ENCODE measurements around the gene CALML5.

The CALML5 gene

GRCh38 chr10:5523796-5524574, 24.6 kb upstream of the CALML5 start:
- no peak overlapping the region for H3K4me3 ChIP-seq (ENCODE audit: low read length)
- H3K9ac ChIP-seq (ENCODE audit: low read depth, low read length) = no peak overlapping the region
- no peaks in the 10 kb centered on the region for H3K27me3 ChIP-seq (ENCODE audit: insufficient read depth, low read length)
- no peaks in the 10 kb centered on the region for H3K4me1 ChIP-seq (ENCODE audit: insufficient read depth, low read length)
- H3K36me3 ChIP-seq (ENCODE audit: insufficient read depth, low read depth, low read length) = no peaks in the 10 kb centered on the region
- H3K27ac ChIP-seq (ENCODE audit: low read length) = no peak overlapping the region
- 0 out of 2 replicates have a peak, but pooled peaks cover 9% of the 10 kb centered on the region for H3K9me3 ChIP-seq (ENCODE audit: insufficient read depth, low read depth, low read length)

GRCh38 chr10:5522913-5523560, 23.7 kb upstream of the CALML5 start:
- H3K27ac ChIP-seq (ENCODE audit: low read length) = no peak overlapping the region
- no peaks in the 10 kb centered on the region for H3K4me1 ChIP-seq (ENCODE audit: insufficient read depth, low read length)
- no peak overlapping the region for H3K9ac ChIP-seq (ENCODE audit: low read depth, low read length)
- H3K36me3 ChIP-seq (ENCODE audit: insufficient read depth, low read depth, low read length) = no peaks in the 10 kb centered on the region
- H3K27me3 ChIP-seq (ENCODE audit: insufficient read depth, low read length) = no peaks in the 10 kb centered on the region
- no peak overlapping the region for H3K4me3 ChIP-seq (ENCODE audit: low read length)
- H3K9me3 ChIP-seq (ENCODE audit: insufficient read depth, low read depth, low read length) = 0 out of 2 replicates have a peak, but pooled peaks cover 9% of the 10 kb centered on the region

GRCh38 chr10:5519054-5519453, 19.7 kb upstream of the CALML5 start:
- Histone ChIP-seq H3K4me3 (ENCODE audit: low read length) (no peak overlapping the region), H3K4me1 (ENCODE audit: insufficient read depth, low read length) (no peaks in the 10 kb centered on the region), H3K36me3 (ENCODE audit: insufficient read depth, low read depth, low read length) (no peaks in the 10 kb centered on the region), H3K9me3 (ENCODE audit: insufficient read depth, low read depth, low read length) (0 out of 2 replicates have a peak, but pooled peaks cover 9% of the 10 kb centered on the region), H3K27me3 (ENCODE audit: insufficient read depth, low read length) (no peaks in the 10 kb centered on the region), H3K27ac (ENCODE audit: low read length) (no peak overlapping the region), H3K9ac (ENCODE audit: low read depth, low read length) (no peak overlapping the region)

GRCh38 chr10:5518143-5518542, 18.8 kb upstream of the CALML5 start:
- Histone ChIP-seq H3K27ac (ENCODE audit: low read length) (no peak overlapping the region), H3K4me3 (ENCODE audit: low read length) (no peak overlapping the region), H3K36me3 (ENCODE audit: insufficient read depth, low read depth, low read length) (no peaks in the 10 kb centered on the region), H3K9ac (ENCODE audit: low read depth, low read length) (no peak overlapping the region), H3K9me3 (ENCODE audit: insufficient read depth, low read depth, low read length) (0 out of 2 replicates have a peak, but pooled peaks cover 9% of the 10 kb centered on the region), H3K4me1 (ENCODE audit: insufficient read depth, low read length) (no peaks in the 10 kb centered on the region), H3K27me3 (ENCODE audit: insufficient read depth, low read length) (no peaks in the 10 kb centered on the region)

GRCh38 chr10:5517546-5517945, 18.2 kb upstream of the CALML5 start:
- no peak overlapping the region for H3K4me3 ChIP-seq (ENCODE audit: low read length)
- no peaks in the 10 kb centered on the region for H3K27me3 ChIP-seq (ENCODE audit: insufficient read depth, low read length)
- no peaks in the 10 kb centered on the region for H3K4me1 ChIP-seq (ENCODE audit: insufficient read depth, low read length)
- H3K27ac ChIP-seq (ENCODE audit: low read length) = no peak overlapping the region
- no peak overlapping the region for H3K9ac ChIP-seq (ENCODE audit: low read depth, low read length)
- H3K36me3 ChIP-seq (ENCODE audit: insufficient read depth, low read depth, low read length) = no peaks in the 10 kb centered on the region
- H3K9me3 ChIP-seq (ENCODE audit: insufficient read depth, low read depth, low read length) = 0 out of 2 replicates have a peak, but pooled peaks cover 9% of the 10 kb centered on the region

- H3K27me3 ChIP-seq (ENCODE audit: insufficient read depth, low read length) = no peaks in the 10 kb centered on the region
- H3K9me3 ChIP-seq (ENCODE audit: insufficient read depth, low read depth, low read length) = 0 out of 2 replicates have a peak, but pooled peaks cover 9% of the 10 kb centered on the region
- no peak overlapping the region for H3K9ac ChIP-seq (ENCODE audit: low read depth, low read length)
- no peak overlapping the region for H3K4me3 ChIP-seq (ENCODE audit: low read length)
- no peaks in the 10 kb centered on the region for H3K4me1 ChIP-seq (ENCODE audit: insufficient read depth, low read length)
- H3K36me3 ChIP-seq (ENCODE audit: insufficient read depth, low read depth, low read length) = no peaks in the 10 kb centered on the region
- no peak overlapping the region for H3K27ac ChIP-seq (ENCODE audit: low read length)
Measured at GRCh38 chr10:5515948-5516761, 16.8 kb upstream of the CALML5 start.

GRCh38 chr10:5514226-5514850, 15.0 kb upstream of the CALML5 start:
- H3K9ac ChIP-seq (ENCODE audit: low read depth, low read length) = no peak overlapping the region
- no peaks in the 10 kb centered on the region for H3K4me1 ChIP-seq (ENCODE audit: insufficient read depth, low read length)
- H3K36me3 ChIP-seq (ENCODE audit: insufficient read depth, low read depth, low read length) = no peaks in the 10 kb centered on the region
- no peak overlapping the region for H3K27ac ChIP-seq (ENCODE audit: low read length)
- no peaks in the 10 kb centered on the region for H3K27me3 ChIP-seq (ENCODE audit: insufficient read depth, low read length)
- 0 out of 2 replicates have a peak, but pooled peaks cover 3% of the 10 kb centered on the region for H3K9me3 ChIP-seq (ENCODE audit: insufficient read depth, low read depth, low read length)
- no peak overlapping the region for H3K4me3 ChIP-seq (ENCODE audit: low read length)

- H3K36me3 ChIP-seq (ENCODE audit: insufficient read depth, low read depth, low read length) = no peaks in the 10 kb centered on the region
- no peaks in the 10 kb centered on the region for H3K4me1 ChIP-seq (ENCODE audit: insufficient read depth, low read length)
- H3K4me3 ChIP-seq (ENCODE audit: low read length) = no peak overlapping the region
- no peaks in the 10 kb centered on the region for H3K27me3 ChIP-seq (ENCODE audit: insufficient read depth, low read length)
- no peak overlapping the region for H3K9ac ChIP-seq (ENCODE audit: low read depth, low read length)
- H3K9me3 ChIP-seq (ENCODE audit: insufficient read depth, low read depth, low read length) = no peaks in the 10 kb centered on the region
- H3K27ac ChIP-seq (ENCODE audit: low read length) = no peak overlapping the region
Measured at GRCh38 chr10:5512881-5513612, 13.7 kb upstream of the CALML5 start.

- H3K4me3 ChIP-seq (ENCODE audit: low read length) = no peak overlapping the region
- no peaks in the 10 kb centered on the region for H3K36me3 ChIP-seq (ENCODE audit: insufficient read depth, low read depth, low read length)
- H3K27me3 ChIP-seq (ENCODE audit: insufficient read depth, low read length) = no peaks in the 10 kb centered on the region
- no peaks in the 10 kb centered on the region for H3K4me1 ChIP-seq (ENCODE audit: insufficient read depth, low read length)
- H3K9ac ChIP-seq (ENCODE audit: low read depth, low read length) = no peak overlapping the region
- no peaks in the 10 kb centered on the region for H3K9me3 ChIP-seq (ENCODE audit: insufficient read depth, low read depth, low read length)
- no peak overlapping the region for H3K27ac ChIP-seq (ENCODE audit: low read length)
Measured at GRCh38 chr10:5512331-5512730, 13.0 kb upstream of the CALML5 start.

- H3K9ac ChIP-seq (ENCODE audit: low read depth, low read length) = no peak overlapping the region
- H3K27ac ChIP-seq (ENCODE audit: low read length) = no peak overlapping the region
- H3K36me3 ChIP-seq (ENCODE audit: insufficient read depth, low read depth, low read length) = no peaks in the 10 kb centered on the region
- H3K9me3 ChIP-seq (ENCODE audit: insufficient read depth, low read depth, low read length) = no peaks in the 10 kb centered on the region
- no peak overlapping the region for H3K4me3 ChIP-seq (ENCODE audit: low read length)
- no peaks in the 10 kb centered on the region for H3K27me3 ChIP-seq (ENCODE audit: insufficient read depth, low read length)
- H3K4me1 ChIP-seq (ENCODE audit: insufficient read depth, low read length) = no peaks in the 10 kb centered on the region
Measured at GRCh38 chr10:5511885-5512280, 12.5 kb upstream of the CALML5 start.
